ENCODE results near the gene ATE1.

The ATE1 gene

GRCh38 chr10:121865554-121865953 lies 62.3 kb downstream of the ATE1 start:
- DNase-seq, result no peak

DNA sequence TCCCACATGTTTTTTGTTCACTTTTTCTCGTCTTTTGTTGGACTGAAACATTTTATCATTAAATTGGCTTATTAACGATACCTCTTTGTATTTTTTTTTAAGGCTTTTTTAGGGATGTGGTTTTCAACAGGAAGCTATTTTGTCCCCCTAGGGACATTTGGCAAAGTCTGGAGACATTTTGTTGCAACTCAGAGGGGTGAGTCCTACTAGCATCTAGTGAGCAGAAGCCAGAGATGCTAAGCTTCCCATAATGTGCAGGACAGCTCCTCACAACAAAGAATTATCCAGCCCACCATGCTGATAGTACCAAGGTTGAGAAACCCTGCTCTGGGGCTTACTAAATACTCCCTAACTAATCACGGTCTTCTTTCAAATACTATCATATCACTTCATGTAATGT lies 63.2 kb downstream of the ATE1 start:
- no peak for DNase-seq

DNA sequence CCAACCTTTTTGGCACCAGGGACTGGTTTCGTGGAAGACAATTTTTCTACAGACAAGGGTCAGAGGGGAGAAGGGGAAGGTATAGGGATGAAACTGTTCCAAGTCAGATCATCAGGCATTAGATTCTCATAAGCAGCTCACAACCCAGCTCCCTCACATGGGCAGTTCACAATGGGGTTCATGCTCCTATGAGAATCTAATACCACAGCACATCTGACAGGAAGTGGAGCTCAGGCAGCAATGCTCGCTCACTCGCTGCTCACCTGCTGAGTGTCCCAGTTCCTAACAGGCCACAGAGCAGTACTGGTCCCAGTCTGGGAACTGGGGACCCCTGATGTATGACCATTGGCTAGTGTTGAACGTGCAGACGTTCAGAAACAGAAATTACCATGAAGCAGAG lies 63.7 kb downstream of the ATE1 start:
- no peak for DNase-seq

GRCh38 chr10:121862649-121863048 lies 65.2 kb downstream of the ATE1 start:
- no peak for DNase-seq

- no peak for DNase-seq
Measured at GRCh38 chr10:121862042-121862441, 65.8 kb downstream of the ATE1 start.

DNA sequence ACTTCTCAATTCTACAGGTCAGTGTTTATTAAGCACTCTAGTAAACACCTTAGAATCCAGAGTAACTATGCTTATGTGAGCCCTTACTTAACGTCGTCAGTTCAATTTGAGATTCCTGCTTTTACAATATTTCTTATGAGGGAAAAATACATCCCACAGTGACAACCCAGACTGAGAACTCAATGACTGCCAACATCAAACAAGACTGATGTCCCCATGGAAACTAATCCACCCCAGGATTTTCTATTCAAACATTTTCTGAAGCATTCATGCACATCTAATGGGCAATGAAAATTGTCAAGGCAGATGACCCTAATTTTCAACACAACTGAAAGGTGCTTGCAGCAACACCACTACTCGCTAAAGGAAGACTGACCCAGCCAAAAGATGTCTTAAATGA lies 67.0 kb downstream of the ATE1 start:
- no peak for DNase-seq

DNA sequence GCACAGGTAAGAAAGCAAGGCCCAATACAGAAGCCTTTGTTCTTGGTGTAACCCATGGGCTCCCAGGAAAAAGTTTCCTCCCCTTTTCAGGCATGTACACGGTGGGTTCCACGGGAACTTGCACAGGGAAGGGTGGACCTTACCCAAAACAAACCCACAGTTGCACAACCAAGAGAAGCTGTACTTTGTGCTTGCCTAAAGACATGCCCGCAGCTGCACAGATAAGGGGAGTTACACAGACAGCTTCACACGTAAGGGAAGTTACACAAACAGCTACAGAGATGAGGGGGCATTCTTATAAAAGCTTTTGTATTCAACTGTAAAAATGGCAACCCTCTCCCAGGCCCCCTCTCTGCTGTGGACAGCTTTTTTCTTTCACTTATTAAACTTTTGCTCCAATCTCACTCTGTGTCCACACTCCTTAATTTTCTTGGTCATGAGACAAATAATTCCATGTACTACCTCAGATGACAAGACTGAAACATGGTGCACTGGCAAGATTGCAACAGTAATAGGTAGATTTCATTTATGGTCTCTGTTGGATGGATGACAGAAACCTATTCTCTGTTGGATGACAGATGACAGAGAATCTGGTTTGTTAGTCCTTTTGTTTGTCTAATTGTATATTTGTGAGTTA lies 72.9 kb downstream of the ATE1 start:
- no peak for DNase-seq

GRCh38 chr10:121853950-121854349 lies 73.9 kb downstream of the ATE1 start:
- DNase-seq, result no peak

DNA sequence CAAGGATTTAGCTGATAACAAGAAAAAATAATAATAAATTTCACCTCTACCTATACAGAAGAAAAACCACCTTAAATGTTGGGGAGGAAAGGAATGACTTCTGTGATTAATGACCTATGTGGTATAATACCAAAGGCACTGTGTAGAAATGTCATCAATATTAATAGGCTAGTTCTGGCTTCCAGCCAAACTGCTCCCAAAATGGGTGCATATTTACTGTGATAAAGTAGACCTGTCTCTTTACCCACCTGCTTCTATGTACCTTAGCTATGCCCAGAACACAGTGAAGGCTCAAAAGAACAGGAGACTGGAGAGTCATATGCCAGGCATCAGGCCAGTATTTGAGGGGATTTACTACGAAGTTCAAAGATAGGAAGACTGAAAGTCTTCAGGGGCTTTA lies 76.0 kb downstream of the ATE1 start:
- DNase-seq, result no peak

GRCh38 chr10:121848082-121848481 lies 79.7 kb downstream of the ATE1 start:
- no peak for DNase-seq

- no peak for DNase-seq
Measured at GRCh38 chr10:121846555-121846954, 81.3 kb downstream of the ATE1 start.

GRCh38 chr10:121845044-121845784 lies 82.6 kb downstream of the ATE1 start:
- DNase-seq, result no peak

- no peak for DNase-seq
Measured at GRCh38 chr10:121844537-121844936, 83.3 kb downstream of the ATE1 start.

GRCh38 chr10:121843379-121843778 lies 84.5 kb downstream of the ATE1 start:
- no peak for DNase-seq

DNA sequence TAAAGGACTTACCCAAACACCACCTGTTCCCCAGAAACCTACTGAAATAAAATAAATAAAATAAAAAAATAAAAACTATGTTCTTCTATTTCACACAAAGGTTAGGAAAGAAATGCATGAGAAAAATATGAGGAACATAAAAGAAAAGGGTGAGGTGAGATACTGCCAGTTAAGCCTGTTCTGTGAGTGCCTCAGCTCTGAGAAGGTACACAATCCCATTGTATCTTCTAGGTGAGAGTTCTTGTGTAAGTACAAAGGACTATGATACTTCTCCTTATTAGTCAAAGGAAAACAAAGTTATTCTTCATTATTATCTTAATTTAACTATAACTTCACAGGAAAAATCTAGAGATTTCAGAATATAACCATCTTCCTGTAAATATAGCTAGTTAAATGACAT lies 86.0 kb downstream of the ATE1 start:
- no peak for DNase-seq

GRCh38 chr10:121838931-121839330 lies 88.9 kb downstream of the ATE1 start:
- no peak for DNase-seq

DNA sequence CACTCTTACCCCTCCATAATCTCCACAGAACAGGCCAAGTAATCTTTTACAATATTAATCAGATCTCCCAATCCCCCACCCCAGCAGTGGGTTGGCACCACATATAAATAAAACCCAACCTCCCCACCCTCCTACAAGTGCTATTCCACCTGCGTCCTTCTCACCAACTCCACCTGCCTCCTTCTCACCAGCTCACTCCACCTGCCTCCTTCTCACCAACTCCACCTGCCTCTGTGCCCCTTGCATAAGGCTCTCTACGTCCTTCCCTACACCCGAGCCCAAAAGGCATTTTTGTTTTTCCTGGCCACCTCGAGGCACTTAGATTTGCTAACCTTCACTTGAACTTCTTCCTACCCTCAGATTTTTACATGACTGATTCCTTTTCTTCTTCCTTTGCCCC lies 89.7 kb downstream of the ATE1 start:
- no peak for DNase-seq

DNA sequence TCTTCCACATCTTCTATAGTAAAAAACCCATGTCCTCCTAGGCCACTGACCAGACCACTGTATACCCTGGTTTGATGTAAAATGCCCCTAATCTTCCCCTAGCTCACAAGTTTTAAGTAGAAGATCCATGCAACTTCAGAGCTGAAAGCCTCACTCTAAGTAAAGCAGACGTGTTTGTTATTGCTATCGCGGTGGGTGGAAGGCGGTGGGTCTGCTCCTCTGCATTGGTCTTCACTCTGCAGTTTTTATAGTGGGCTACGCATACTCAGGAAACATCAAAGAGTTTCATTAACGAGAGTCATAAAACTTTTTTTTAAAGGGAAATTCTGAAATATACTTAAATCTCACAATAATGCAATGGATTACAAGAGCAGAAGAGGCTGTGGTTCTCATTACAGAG lies 91.7 kb downstream of the ATE1 start:
- no peak for DNase-seq

GRCh38 chr10:121835376-121835775 lies 92.5 kb downstream of the ATE1 start:
- no peak for DNase-seq

DNA sequence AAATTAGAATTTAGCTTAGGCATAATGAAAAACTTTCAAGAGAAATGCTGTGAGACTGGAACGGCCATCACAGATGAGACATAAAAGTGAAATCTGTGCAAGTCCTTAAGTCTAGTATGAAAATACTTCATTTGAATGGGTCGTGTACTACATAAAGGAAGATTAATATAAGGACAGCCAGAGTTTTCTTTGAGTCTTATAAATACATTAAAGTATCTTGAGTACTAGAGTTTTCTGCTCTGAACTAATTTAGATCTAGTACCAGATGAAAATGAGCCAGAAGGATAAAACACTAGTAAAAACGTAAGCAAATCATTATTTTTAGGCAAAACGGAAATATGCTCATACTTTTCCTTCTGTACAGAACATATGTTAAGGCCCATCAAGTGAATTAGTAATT lies 93.1 kb downstream of the ATE1 start:
- DNase-seq, result no peak

GRCh38 chr10:121833387-121833786 lies 94.4 kb downstream of the ATE1 start:
- DNase-seq, result no peak

DNA sequence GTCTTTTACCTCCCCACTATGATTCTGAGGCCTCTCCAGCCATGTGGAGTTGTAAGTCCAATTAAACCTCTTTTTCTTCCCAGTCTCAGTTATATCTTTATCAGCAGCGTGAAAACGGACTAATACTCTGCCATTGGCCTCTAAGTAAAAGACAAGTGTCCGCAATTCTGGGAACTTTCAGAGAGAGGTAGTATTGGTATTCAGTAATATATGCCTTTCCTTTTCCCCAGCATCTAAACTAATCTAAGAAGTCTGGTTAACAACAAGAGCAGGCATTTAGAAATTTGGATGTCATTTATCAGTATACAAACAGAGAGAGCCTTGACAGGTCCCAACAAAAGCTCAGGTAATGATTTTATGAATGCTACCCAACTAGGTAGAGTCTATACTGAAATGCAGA lies 95.2 kb downstream of the ATE1 start:
- DNase-seq, result no peak

GRCh38 chr10:121831777-121832176 lies 96.1 kb downstream of the ATE1 start:
- DNase-seq, result no peak

- DNase-seq, result no peak
Measured at GRCh38 chr10:121831237-121831636, 96.6 kb downstream of the ATE1 start.

- no peak for DNase-seq
Measured at GRCh38 chr10:121830101-121830500, 97.7 kb downstream of the ATE1 start.
